ENCODE measurements around the gene BLOC1S5.
A peak's percentile ranks its signal among the peaks of the same experiment; 100 is the strongest.
"Not testable (repeated sequence)": the region's sequence is repeated elsewhere in the genome, so short reads cannot be mapped to it uniquely, and the experiment has no call there.

The BLOC1S5 gene

DNA sequence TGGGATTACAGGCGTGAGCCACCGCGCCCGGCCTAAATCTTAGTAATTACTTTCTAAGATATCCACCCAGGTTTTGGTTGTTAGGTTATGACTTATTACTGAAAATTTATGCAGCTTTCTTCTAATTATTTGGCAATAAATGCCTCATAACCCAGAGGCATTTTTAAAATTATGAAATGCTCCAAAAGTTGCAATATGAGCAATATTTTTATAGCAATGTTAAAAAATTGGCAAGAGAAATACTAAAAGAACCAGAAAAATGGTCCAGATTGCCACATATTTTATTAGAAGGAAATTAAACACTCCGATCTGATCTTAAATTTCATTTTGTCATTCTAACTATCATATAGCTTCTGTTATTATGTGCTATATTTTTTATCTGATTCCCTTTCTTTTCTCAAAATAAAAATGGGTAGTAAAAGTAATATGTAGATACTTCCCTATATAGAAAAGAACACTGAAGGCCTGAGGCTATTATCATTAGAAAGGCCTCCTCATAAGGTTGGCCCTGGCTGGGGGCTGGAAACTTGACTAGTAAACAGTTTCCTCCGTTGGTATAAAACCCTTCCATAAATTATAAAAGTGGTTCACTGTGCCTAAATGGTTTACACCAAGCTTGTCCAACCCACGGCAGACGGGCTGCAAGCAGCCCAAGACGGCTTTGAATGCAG lies 22.1 kb downstream of the BLOC1S5 start:
- DNase-seq = no peak

DNA sequence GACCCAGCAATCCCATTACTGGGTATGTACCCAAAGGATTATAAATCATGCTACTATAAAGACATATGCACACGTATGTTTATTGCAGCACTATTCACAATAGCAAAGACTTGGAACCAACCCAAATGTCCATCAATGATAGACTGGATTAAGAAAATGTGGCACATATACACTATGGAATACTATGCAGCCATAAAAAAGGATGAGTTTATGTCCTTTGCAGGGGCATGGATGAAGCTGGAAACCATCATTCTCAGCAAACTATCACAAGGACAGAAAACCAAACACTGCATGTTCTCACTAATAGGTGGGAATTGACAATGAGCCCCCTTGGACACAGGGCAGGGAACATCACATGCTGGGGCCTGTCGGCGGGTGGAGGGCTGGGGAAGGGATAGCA lies 30.1 kb downstream of the BLOC1S5 start:
- DNase-seq = not testable (repeated sequence)

DNA sequence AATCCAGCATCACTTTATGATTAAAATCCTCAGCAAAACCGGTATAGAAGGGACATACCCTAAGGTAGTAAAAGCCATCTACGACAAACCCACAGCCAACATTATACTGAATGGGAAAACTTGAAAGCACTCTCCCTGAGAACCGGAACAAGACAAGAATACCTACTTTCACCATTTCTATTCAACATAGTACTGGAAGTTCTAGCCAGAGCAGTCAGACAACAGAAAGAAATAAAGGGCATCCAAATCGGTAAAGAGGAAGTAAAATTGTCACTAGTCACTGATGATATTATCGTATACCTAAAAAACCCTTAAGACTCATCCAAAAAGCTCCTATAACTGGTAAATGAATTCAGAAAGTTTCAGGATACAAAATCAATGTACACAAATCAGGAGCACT lies 33.3 kb downstream of the BLOC1S5 start:
- peak; percentile 39 for DNase-seq

DNA sequence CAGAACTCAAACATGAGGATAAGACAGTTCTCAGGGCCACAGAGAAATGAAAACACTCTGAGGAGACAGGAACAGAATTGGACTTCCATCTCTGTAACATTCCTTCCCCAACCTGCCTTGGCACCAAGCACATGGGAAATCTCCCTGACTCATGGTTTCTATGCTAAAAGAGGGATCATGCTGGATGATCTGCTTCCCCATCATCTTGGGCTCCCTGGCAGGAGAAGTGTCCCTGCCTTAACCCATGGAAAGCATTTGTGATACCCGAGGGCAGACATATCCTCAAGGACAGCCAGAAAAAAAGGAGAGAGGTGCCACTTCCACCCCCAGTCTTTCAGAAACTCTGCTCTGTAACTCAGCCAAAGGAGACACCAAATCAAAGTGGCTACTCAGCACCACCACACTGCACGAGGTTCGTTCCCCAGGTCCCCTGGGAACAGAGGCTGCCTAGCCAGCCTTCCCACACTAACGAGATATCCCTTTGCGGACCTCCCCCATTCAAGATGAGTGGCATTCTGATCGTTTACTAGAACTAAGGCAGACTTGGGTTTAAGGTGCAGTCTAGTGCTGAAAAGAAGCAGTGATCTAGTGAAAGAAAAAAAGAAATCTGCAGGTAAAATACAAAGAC lies 34.8 kb downstream of the BLOC1S5 start:
- DNase-seq = no peak

DNA sequence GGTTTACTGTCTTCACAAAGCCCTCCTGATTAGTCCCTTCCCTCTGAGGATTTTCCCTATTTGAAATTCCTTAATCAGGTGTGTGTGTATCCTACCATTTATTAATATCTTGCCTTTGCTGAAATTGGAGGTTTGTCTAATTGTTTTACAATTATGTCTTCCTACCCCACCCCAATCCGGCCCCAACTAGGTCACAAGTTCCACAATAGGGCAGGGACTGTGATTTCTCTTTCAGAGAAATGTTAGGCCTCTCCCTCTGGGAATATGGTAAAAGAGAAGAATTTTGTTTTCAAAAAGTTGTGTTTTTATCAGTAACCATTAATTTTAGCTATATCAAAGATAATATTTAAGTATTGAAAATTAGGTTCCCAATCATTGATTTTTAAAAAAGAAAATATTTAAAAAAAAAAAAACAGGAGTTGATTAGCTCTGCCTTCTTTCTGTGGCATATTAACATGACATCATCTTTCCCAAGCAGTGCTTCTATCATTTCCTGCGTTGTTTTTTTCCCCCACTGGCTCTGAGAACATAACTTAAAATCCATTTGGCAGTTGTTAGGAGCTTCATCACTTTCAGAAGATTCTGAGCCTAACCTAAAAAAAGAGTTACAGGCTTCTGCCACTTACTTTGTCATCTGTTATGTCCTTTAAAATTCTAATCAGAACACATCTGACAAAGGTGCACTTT lies 36.1 kb downstream of the BLOC1S5 start:
- peak; percentile 10 for DNase-seq

DNA sequence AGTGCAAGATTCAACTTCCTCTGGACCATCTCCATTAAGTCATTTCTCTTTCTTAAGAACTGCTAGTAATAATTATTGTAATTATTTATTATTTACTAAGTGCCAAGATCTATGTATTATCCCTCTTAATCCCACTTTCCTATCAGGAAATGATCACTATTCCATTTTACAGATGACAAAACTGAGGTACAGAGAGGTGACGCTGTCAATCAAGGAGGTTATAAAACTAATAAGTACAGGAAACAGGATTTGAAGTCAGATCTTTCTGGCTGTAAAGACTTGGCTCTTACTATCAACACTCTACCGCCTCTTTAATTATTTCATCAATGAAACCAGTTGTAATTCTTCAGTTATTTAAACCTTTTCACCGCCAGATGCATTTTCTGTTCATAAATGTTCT lies 37.4 kb downstream of the BLOC1S5 start:
- DNase-seq = no peak

DNA sequence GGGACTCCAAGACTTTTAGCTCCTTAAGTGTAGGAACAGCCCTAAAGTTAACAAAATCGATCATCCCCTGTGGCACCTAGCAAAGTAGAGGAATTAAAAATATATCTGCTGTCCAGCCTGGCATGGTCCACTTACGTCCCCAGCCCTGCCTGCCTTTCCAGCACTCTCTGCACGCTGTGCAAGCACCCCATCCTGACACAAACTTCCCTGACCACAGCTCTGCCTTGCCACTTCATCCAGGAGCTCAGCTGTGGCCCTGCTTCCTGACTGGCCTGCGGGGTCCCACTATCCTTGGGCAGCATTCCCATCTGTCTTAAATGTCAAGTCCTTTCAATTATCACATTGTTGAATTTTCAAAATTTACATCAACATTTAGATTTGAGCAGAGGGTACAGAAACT lies 39.0 kb downstream of the BLOC1S5 start:
- no peak for DNase-seq

DNA sequence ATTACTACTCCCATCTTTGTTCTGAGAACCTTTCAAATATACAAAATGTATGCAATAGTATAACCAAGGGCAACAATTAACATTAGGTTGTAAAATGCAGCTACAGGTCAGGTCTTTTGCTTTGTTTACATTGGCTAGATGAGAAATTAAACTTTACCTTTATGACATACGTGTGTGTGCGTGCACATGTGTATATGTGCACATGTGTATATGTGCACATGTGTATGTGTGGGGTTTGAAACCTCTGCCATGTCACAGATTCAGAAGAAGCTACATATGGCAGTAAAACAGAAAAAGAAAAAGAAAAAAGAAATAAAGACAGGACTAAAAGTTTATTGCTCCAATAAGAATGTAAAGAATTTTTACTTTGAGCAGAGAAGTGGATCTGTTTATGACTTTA lies 40.6 kb downstream of the BLOC1S5 start:
- no peak for DNase-seq

DNA sequence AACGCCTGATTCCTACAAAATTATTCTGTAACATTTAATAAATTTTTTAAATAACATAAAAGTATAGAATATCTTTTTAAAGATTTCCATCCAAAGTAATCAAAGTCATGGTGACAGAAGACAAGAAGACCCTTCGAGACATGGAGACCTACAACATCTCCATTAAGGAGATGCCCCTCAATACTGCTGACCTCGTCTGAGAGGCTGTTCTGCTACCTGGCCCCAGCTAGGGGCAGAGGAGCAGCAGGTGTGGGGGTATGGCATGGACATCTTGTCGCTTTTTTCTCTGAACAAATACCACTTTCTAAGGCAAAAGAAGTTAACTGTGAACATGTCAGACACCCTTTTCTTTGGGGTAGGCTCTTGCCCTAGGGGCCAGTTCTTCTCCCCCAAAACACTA lies 44.1 kb downstream of the BLOC1S5 start:
- no peak for DNase-seq

DNA sequence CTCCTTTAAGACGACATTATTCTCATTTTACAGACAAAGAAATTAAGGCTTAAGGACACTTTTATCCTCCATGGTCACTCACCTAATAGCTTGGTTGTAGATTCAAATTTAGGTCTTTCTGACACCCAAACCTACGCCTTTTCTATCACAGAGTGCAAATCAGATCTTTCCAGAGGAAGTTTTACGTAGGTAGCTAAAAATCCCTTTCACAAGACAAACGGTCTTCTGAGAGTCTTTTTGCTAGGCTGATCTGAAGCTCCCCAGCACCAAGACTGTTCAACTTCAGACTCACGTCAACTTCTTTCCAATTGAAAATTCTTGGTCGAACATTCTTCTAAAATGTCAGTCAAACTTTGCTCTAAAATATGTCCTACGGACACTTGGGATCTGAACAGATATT lies 46.5 kb downstream of the BLOC1S5 start:
- DNase-seq = no peak

DNA sequence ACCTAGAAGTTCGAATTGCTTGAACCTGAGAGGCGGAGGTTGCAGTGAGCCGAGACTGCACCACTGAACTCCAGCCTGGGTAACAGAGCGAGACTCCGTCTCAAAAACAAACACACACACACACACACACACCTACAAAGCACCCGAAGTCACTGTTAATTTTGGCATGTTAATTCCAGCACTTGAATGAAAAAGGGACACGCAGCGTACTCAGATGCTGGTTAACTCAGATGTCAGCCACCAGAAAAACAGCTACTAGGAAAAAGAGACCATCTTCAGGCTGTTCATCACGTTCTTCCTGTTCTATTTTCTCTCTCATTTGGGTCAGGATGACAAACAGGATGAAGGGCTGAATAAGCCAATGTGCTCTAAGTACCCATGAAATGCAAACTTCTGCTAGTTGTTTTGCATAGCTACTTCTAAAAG lies 46.9 kb downstream of the BLOC1S5 start:
- DNase-seq = no peak

DNA sequence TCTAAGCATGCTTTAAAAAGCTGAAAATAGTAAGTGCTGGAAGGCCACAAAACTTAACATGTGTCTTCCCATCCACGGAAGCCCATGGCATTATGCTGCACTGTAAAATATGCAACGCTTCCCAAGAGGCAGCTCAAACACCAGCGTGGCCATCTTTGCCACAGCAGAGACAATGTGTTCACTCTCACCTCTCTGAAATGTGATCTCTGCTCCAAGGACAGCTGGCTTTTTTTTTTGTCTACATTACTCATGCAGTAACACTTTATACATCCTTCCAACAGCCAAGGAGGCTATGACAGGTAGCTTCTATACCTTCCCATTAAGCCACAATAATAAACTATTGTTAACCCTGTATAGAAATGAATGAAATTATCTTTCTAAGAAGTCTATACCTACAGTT lies 49.2 kb downstream of the BLOC1S5 start:
- no peak for DNase-seq

DNA sequence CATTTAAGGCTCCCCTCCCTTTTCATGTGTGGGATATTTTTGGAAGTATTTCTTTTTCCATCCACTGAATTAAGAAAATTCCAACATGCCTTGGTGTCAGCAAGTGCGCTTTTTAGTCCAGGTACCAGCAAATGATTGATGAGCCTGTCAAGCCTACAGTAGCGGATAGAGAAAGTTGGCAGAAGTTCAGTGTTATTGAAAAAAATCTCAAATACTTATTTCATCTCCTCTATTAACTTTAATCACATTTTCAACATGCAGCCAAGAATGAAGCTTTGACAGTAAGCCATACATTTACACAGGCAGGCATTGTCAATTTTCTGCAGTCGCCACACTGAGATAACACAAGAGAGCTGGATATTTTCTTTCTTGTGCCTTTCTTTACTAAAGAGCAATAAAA lies 50.4 kb downstream of the BLOC1S5 start:
- no peak for DNase-seq

DNA sequence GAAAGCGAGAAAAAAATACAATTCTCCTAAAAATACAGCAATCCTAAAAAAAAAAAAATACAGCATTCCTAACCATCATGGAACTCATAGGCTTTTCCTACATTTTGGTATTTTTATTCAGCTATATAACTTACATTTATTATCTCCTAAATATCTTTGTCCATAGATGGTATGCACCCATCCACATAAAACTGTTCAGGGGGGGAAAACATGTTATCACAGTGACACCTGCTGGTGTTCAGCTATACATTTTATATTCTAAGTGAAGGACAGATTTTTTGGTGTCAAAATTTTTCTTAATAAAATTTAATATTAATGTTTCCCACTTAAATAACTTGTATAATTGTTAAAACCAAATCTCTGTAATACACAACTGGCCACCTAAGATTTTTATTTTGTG lies 58.0 kb downstream of the BLOC1S5 start:
- peak; percentile 75 for DNase-seq

DNA sequence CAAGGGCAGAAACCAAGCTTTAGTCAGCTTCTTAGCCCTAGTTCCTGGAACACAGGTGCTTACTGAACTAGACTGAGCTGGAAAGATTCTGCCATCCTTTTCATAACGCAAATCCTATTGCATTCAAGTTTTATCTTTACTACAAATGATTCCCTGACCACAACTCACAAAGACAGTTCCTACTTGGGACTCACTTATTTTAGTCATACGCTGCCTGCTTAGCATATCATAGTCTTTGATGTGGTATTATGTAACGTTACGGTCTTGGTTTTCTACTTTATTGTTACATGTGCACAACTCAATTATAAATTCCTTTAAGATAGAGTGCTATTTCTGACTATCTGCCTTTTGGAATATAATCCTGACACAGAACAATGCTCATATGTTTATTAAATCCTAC lies 59.1 kb downstream of the BLOC1S5 start:
- no peak for DNase-seq

DNA sequence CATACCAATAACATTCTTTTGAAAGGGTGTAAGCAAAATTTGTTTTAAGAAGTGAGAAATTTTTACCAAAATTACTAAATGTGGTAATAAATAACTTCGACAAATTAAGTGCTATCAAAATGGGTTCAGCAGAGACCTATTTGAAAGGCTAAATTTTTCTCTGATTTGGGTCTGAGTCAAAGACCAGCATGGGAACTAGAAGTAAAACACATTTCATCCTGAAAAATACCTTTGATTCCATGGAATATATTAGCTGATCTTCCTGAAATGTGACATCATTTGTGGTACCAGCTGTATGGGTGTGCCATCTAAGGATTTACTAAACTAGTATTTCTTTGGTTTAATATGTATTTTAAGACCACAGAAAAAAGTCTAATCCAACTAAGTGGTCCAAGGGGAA lies 63.6 kb downstream of the BLOC1S5 start:
- DNase-seq = no peak

DNA sequence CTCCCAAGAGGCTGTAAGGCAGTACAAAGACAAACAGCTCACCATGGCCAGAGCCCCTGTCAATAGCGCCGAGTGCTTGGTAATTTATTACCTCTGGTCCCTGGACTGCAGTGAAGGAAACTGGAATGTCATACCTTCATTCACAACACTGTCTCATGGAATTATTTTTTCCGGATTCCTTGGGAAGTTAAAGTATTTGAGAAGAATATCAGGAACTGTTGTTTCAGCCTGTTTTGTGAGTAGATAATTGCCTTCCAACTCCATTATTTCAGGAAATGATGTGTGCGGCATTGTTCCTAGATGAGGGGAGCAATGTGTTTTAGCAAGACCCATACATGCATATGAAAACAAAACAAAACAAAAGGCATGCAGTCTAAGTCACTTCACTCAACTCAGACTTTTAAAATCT lies 64.0 kb downstream of the BLOC1S5 start:
- no peak for DNase-seq

DNA sequence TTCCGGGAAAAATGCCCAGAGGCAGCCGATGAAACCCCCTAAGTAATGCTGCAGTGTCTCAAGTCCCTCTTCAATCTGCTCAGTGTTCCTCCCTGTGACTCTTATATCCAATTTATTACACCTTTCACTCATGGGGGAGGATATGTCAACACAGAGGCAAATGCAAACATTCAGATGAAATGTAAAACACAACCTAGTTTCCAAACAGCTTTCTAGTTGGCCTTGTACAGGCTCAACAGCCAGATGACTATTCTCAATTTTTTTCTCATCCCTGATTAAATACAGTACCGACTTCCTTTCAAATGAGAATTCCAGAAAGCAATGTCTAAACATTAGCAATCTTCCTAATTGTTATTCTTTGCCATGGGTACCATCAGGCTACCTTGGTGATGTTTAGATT lies 65.0 kb downstream of the BLOC1S5 start:
- no peak for DNase-seq

DNA sequence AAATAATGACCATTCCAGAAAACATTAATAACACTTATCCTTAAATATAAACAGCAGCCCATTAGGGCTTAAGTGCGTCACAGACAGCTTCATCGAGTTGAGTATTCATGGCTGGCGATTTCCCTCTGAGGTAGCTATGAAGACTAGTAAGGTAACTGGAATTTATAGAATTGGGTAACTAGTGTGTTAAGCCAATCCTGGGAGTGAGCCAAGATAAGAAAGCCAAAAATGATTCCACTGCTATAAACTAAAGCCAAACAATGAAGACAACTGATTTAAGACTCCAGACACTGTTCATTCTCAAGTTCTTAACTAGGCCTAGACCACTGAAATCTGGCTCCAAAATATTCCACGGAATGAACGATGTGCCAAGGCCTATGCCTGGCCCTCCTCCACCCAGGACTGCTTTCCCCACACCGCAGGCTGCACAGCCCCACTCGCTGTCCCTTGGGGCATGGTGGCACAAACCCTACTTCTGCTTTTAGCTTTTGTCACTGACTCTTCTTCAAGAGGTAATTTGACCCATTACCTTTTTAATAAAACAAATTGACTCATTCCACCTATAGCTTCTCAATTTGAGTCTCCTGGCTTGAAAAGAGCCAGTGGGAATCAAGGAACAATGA lies 66.0 kb downstream of the BLOC1S5 start:
- DNase-seq = no peak

DNA sequence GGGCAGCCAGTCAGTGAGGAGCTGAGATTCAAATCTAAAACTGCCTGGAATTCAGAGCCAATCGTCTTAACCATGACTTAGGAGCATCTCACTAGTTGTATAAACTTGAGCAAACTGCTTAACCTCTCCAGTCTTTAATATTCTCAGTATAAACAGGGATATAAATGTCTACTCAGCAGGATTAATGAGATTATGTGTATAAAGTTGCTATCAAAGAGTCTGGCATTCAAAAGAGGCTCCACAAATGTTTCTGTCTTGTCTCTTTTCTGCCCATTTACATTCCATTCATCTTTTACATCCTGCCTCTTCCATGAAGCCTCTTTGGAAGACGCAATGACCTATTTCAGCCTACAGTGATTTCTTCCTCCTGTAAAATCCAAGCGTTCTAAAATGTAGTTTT lies 66.9 kb downstream of the BLOC1S5 start:
- DNase-seq = no peak

DNA sequence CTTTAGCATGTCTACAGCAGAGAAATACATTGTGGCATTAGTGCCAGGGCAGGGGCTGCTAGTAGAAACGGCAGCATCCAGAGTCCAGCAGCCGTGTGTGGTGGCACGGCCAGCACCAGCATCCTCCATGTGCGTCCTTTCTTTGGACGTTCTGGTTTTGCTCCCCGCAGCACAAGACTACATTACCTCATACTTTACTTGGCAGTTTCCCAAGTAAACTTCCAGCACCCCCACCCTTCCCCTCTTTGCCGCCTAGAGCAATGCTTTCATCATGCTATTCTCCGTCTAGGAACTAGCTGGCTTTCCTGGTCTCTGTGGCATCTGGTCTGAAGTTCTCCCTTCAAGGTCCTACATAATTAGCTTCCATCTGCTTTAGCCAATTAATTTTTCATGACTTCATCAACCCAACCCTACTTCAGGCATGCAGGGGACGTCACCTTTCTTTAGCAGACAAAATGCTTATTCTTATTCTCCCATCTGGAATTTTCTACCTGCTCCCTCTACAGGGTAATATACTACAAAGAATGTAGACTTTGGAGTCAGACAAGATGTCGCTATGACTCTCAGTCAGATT lies 67.6 kb downstream of the BLOC1S5 start:
- no peak for DNase-seq

DNA sequence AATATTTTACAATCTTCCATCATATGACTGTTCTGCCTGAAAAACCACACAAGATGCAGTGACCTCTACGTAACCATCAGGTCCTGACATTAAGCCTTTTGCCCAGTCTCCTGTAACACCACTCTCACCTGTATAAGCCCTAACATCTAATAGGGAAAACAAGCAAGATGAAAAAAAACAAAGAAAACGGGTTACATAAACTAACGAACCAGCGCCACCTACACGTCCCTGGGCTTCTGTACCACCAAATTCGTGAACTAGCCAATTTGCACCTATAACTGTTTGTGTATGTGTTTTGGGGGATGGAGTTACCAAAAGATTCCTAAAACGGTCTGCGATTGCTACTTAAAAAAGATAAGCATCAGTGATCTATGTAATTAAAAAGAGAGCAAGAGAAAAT lies 70.2 kb downstream of the BLOC1S5 start:
- peak; percentile 21 for DNase-seq

DNA sequence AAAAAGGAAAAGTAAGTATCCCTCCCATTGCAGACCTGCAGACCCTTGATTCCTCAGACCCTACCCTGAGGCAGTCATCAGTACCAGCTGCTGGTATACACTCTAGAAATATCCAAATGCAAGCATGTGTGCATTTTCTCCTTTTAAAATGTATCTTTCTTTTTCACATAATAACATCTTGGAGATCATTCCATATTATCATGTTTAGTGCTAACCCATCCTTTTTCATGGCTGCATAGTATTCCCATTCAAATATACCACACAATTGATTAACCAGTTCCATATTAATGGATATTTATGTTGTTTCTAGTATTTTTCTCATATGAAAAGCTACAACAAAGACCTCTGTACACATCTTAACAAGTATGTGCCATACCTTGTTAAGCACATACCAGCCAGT lies 70.8 kb downstream of the BLOC1S5 start:
- no peak for DNase-seq
